HepG2 (cell line): Measurements from ENCODE around the gene USP36. TPM values are rescaled to one million over a fixed set of nuclear protein-coding genes. Genes with fewer than 3 reads are reported as not detected.

ENCODE experiments used
- AFF4 ChIP-seq: sonication (generic); formaldehyde crosslinking; IDR thresholded peaks from 2 replicates; pipeline ENCODE4 v1.4.0; 2020; ENCODE audit warnings: missing genetic modification reagents
- EHMT2 ChIP-seq: fragments of 200-600 bp; sonication (generic); IDR thresholded peaks from 2 replicates; pipeline ENCODE4 v1.7.0; 2017; ENCODE audit warnings: antibody characterized with exemption, low read depth, low read length, borderline replicate concordance
- HINFP ChIP-seq: sonication (generic); formaldehyde crosslinking; IDR thresholded peaks from 2 replicates; pipeline ENCODE4 v1.4.0; 2020; ENCODE audit warnings: low read depth, mild to moderate bottlenecking, missing genetic modification reagents
- IKZF1 ChIP-seq: fragments of 450-650 bp; IDR thresholded peaks from 2 replicates; pipeline ENCODE4 v1.7.1; 2016
- KDM5B ChIP-seq: sonication (generic); formaldehyde crosslinking; IDR thresholded peaks from 2 replicates; pipeline ENCODE4 v1.4.0; 2020; ENCODE audit warnings: missing genetic modification reagents, mild to moderate bottlenecking, borderline replicate concordance
- KLF12 ChIP-seq: sonication (generic); formaldehyde crosslinking; IDR thresholded peaks from 2 replicates; pipeline ENCODE4 v1.4.0; 2020; ENCODE audit warnings: missing genetic modification reagents, borderline replicate concordance
- NFIB ChIP-seq: sonication (generic); formaldehyde crosslinking; IDR thresholded peaks from 2 replicates; pipeline ENCODE4 v1.9.0; 2021; ENCODE audit warnings: missing genetic modification reagents, mild to moderate bottlenecking, borderline replicate concordance
- POLR2AphosphoS5 ChIP-seq: IDR thresholded peaks from 2 replicates; pipeline ENCODE4 v1.6.1; 2012; ENCODE audit warnings: low read depth, low read length
- REST ChIP-seq, 2 experiments: IDR thresholded peaks; 2 replicates each; pipeline ENCODE4 v1.6.1; 2011 to 2012; ENCODE audit warnings: low read length in 2 of 2, borderline replicate concordance in 1 of 2, low read depth in 1 of 2, mild to moderate bottlenecking in 1 of 2, moderate library complexity in 1 of 2
- TBX2 ChIP-seq: sonication (generic); formaldehyde crosslinking; IDR thresholded peaks from 2 replicates; pipeline ENCODE4 v1.5.0; 2020; ENCODE audit warnings: missing genetic modification reagents, mild to moderate bottlenecking, borderline replicate concordance
- TOE1 ChIP-seq: sonication (generic); formaldehyde crosslinking; IDR thresholded peaks from 2 replicates; pipeline ENCODE4 v1.4.0; 2020; ENCODE audit warnings: mild to moderate bottlenecking, missing genetic modification reagents
- YEATS2 ChIP-seq: sonication (generic); formaldehyde crosslinking; IDR thresholded peaks from 2 replicates; pipeline ENCODE4 v1.4.0; 2020; ENCODE audit warnings: missing genetic modification reagents, borderline replicate concordance
- YY1 ChIP-seq: IDR thresholded peaks from 2 replicates; pipeline ENCODE4 v1.6.1; 2011; ENCODE audit warnings: low read length, low read depth, moderate library complexity, mild to moderate bottlenecking; ENCODE audit not compliant: insufficient read depth, insufficient replicate concordance
- ZHX1 ChIP-seq: sonication (generic); formaldehyde crosslinking; IDR thresholded peaks from 2 replicates; pipeline ENCODE4 v1.8.1; 2022; ENCODE audit warnings: low read depth, mild to moderate bottlenecking, missing genetic modification reagents
- ZNF12 ChIP-seq: sonication (generic); formaldehyde crosslinking; IDR thresholded peaks from 2 replicates; pipeline ENCODE4 v1.5.0; 2020; ENCODE audit warnings: missing genetic modification reagents
- ZNF124 ChIP-seq: sonication (generic); formaldehyde crosslinking; IDR thresholded peaks from 2 replicates; pipeline ENCODE4 v1.4.0; 2020; ENCODE audit warnings: missing genetic modification reagents
- ZNF781 ChIP-seq: sonication (generic); formaldehyde crosslinking; IDR thresholded peaks from 2 replicates; pipeline ENCODE4 v1.5.1; 2020; ENCODE audit warnings: borderline replicate concordance, mild to moderate bottlenecking, missing genetic modification reagents; ENCODE audit errors: not compliant biosample characterization
- polyA plus RNA-seq, 8 experiments: library from polyadenylated mRNA; depleted of rRNA in 3 of 8; stranded (reverse) in 7 of 8; unstranded in 1 of 8; fragments of >200 nt; fragmentation: Illumina TruSeq in 4 of 8; extraction: Trizol in 4 of 8; gene quantifications; 2 replicates each; pipeline versions ENCODE4 v1.2.1 to v1.2.3, GENCODE V29; 2011 to 2016; ENCODE audit warnings: low read depth in 4 of 8, missing spikeins in 1 of 8, mixed read lengths in 1 of 8; ENCODE audit not compliant: insufficient read depth in 1 of 8
- total RNA-seq, 5 experiments: library from RNA; depleted of rRNA; stranded (reverse); fragments of >200 nt; fragmentation: Illumina TruSeq; extraction: Trizol; gene quantifications; 2 replicates each; pipeline ENCODE4 v1.2.3, GENCODE V29; 2016; ENCODE audit warnings: low read depth in 1 of 5

Gene USP36
- total and polyA plus RNA-seq, 2 of the 13 experiments (the other 11 are each of a cell fraction or from before 2014, with no cell fraction given): 29.6 to 45.9 TPM

GRCh38 chr17:78832541-78832810 lies 8.1 kb downstream of the USP36 start (continued):
- TF ChIP-seq REST (IDR thresholded peaks at IDR 0.05; ENCODE audit: borderline replicate concordance in 1 of 2, low read depth in 1 of 2, low read length in 2 of 2) (no peak), KLF12 (peak; percentile 40; the same call in 1 of the 2 replicates), YY1 (no peak), KDM5B (CRISPR knock-in tag) (no peak), ZNF781 (CRISPR knock-in tag) (peak; percentile 30), YEATS2 (CRISPR knock-in tag) (no peak), HINFP (no peak), ZHX1 (CRISPR knock-in tag) (no peak), TOE1 (CRISPR knock-in tag) (no peak), POLR2AphosphoS5 (no peak), EHMT2 (no peak), IKZF1 (no peak), ZNF124 (no peak), AFF4 (CRISPR knock-in tag) (no peak), TBX2 (CRISPR knock-in tag) (no peak), ZNF12 (CRISPR knock-in tag) (no peak), NFIB (CRISPR knock-in tag) (no peak)
